K562 (cell line): ENCODE measurements around the gene STAM2. TPM values are rescaled to one million over a fixed set of nuclear protein-coding genes. Genes with fewer than 3 reads are reported as not detected.
A peak's percentile ranks its signal among the peaks of the same experiment; 100 is the strongest.

Source experiments
- BCLAF1 ChIP-seq, 2 experiments: fragments of 450-650 bp in 1 of 2; IDR thresholded peaks; 2 replicates each; pipeline ENCODE4 v1.6.1; 2011 to 2017; ENCODE audit warnings: low read depth in 2 of 2, antibody characterized with exemption in 1 of 2, borderline replicate concordance in 1 of 2, low read length in 1 of 2, mild to moderate bottlenecking in 1 of 2, mixed read lengths in 1 of 2; ENCODE audit not compliant: control insufficient read depth in 1 of 2
- HNRNPK ChIP-seq: fragments of 200-400 bp; formaldehyde crosslinking; IDR thresholded peaks from one replicate; pipeline ENCODE4 v1.6.1; 2018; ENCODE audit warnings: mild to moderate bottlenecking, low read depth, low read length; ENCODE audit not compliant: poor library complexity, severe bottlenecking
- KLF6 ChIP-seq: fragments of 250-450 bp; sonication (Bioruptor Pico); IDR thresholded peaks from 2 replicates; pipeline ENCODE4 v1.4.0; 2020; ENCODE audit warnings: mild to moderate bottlenecking, moderate library complexity, borderline replicate concordance
- MAZ ChIP-seq, 2 experiments: fragments of 450-650 bp in 1 of 2; sonication (generic) in 1 of 2; formaldehyde crosslinking; IDR thresholded peaks in 1 of 2; conservative IDR thresholded peaks in 1 of 2; 2 replicates each; pipeline versions ENCODE4 v1.4.0 to v1.5.0; 2020; ENCODE audit warnings: mild to moderate bottlenecking in 1 of 2, missing genetic modification reagents in 1 of 2
- NR3C1 ChIP-seq: sonication (generic); formaldehyde crosslinking; IDR thresholded peaks from 2 replicates; pipeline ENCODE4 v1.8.1; 2022; ENCODE audit warnings: missing genetic modification reagents
- RBM22 ChIP-seq: fragments of 200-400 bp; formaldehyde crosslinking; IDR thresholded peaks from 2 replicates; pipeline ENCODE4 v1.6.1; 2018; ENCODE audit warnings: low read length, low read depth; ENCODE audit not compliant: poor library complexity, severe bottlenecking
- RBM25 ChIP-seq: fragments of 200-400 bp; formaldehyde crosslinking; IDR thresholded peaks from 2 replicates; pipeline ENCODE4 v1.6.1; 2018; ENCODE audit warnings: low read length, low read depth, moderate library complexity; ENCODE audit not compliant: severe bottlenecking
- SNRNP70 ChIP-seq: fragments of 200-400 bp; formaldehyde crosslinking; optimal IDR thresholded peaks from 2 replicates; pipeline ENCODE3; 2017; ENCODE audit warnings: low read depth, low read length
- TAF15 ChIP-seq: fragments of 200-400 bp; formaldehyde crosslinking; IDR thresholded peaks from 2 replicates; pipeline ENCODE4 v1.6.1; 2017; ENCODE audit warnings: mild to moderate bottlenecking, low read depth, low read length, moderate library complexity
- ZNF431 ChIP-seq: sonication (generic); formaldehyde crosslinking; IDR thresholded peaks from 2 replicates; pipeline ENCODE4 v1.8.0; 2022; ENCODE audit warnings: mild to moderate bottlenecking, missing genetic modification reagents
- ZNF586 ChIP-seq: fragments of 450-650 bp; formaldehyde crosslinking; conservative IDR thresholded peaks from 2 replicates; pipeline ENCODE4 v1.4.0; 2020; ENCODE audit warnings: mild to moderate bottlenecking, moderate library complexity
- ZNF695 ChIP-seq: fragments of 450-650 bp; formaldehyde crosslinking; IDR thresholded peaks from 2 replicates; pipeline ENCODE4 v1.4.0; 2020; ENCODE audit warnings: mild to moderate bottlenecking, moderate library complexity
- ZNF707 ChIP-seq: fragments of 250-450 bp; sonication (Bioruptor Pico); conservative IDR thresholded peaks from 2 replicates; pipeline ENCODE4 v1.8.0; 2022; ENCODE audit warnings: inconsistent platforms, mild to moderate bottlenecking, moderate library complexity
- ZNF830 ChIP-seq: fragments of 250-450 bp; sonication (Bioruptor Pico); IDR thresholded peaks from 2 replicates; pipeline ENCODE4 v1.5.0; 2021; ENCODE audit warnings: mild to moderate bottlenecking
- polyA plus RNA-seq, 8 experiments: library from polyadenylated mRNA; depleted of rRNA in 4 of 8; stranded (reverse) in 5 of 8; unstranded in 3 of 8; fragments of >200 nt; fragmentation: Nextera tagmentation in 2 of 8; fragmentation: Illumina TruSeq in 1 of 8; extraction: Ambion mirVana in 2 of 8; extraction: Trizol in 1 of 8; gene quantifications; 2 replicates each; pipeline versions ENCODE4 v1.2.1 to v1.2.3, GENCODE V29; 2011 to 2014; ENCODE audit warnings: inconsistent platforms in 1 of 8, missing spikeins in 1 of 8
- total RNA-seq, 7 experiments: library from RNA; depleted of rRNA in 6 of 7; stranded (reverse); fragments of >200 nt in 6 of 7; fragmentation: Illumina TruSeq in 2 of 7; extraction: Trizol in 2 of 7; gene quantifications; 2 replicates each; pipeline versions ENCODE4 v1.2.1 to v1.2.3, GENCODE V29; 2011 to 2021; ENCODE audit warnings: low replicate concordance in 1 of 7
- TF ChIP-seq, protein P1 (sequence below): fragments of 200-800 bp; sonication (Bioruptor generic); IDR thresholded peaks from 2 replicates; pipeline ENCODE4 v1.6.1; 2017; ENCODE audit warnings: missing genetic modification characterization, missing compliant biosample characterization
- TF ChIP-seq, protein P2 (sequence below): fragments of 250-450 bp; sonication (Bioruptor Pico); IDR thresholded peaks from 2 replicates; pipeline ENCODE4 v1.8.0; 2021; ENCODE audit warnings: borderline replicate concordance, mild to moderate bottlenecking, moderate library complexity; ENCODE audit not compliant: poor library complexity, severe bottlenecking
- TF ChIP-seq, protein P3 (sequence below): sonication (generic); formaldehyde crosslinking; IDR thresholded peaks from 2 replicates; pipeline ENCODE4 v1.8.1; 2022; ENCODE audit warnings: missing genetic modification reagents

The STAM2 gene
- total and polyA plus RNA-seq, 9 of the 15 experiments (the other 6 are each of a cell fraction or from before 2014, with no cell fraction given): 4.5 to 13.9 (median 8.7) TPM

GRCh38 chr2:152175368-152176112 is at the start of gene STAM2 (continued):
- no peak for TF ChIP-seq BCLAF1 (IDR thresholded peaks at IDR 0.05; ENCODE audit: borderline replicate concordance in 1 of 2, control insufficient read depth in 1 of 2, low read depth in 2 of 2, low read length in 1 of 2)
- TF ChIP-seq ZNF830: no peak
- peak; percentile 91 to 96; a peak in 3 of 4 replicates for TF ChIP-seq MAZ (CRISPR knock-in tag; conservative IDR thresholded peaks at IDR 0.05 in 1 of 2, IDR thresholded peaks at IDR 0.05 in 1 of 2)
- TF ChIP-seq, protein P1, sequence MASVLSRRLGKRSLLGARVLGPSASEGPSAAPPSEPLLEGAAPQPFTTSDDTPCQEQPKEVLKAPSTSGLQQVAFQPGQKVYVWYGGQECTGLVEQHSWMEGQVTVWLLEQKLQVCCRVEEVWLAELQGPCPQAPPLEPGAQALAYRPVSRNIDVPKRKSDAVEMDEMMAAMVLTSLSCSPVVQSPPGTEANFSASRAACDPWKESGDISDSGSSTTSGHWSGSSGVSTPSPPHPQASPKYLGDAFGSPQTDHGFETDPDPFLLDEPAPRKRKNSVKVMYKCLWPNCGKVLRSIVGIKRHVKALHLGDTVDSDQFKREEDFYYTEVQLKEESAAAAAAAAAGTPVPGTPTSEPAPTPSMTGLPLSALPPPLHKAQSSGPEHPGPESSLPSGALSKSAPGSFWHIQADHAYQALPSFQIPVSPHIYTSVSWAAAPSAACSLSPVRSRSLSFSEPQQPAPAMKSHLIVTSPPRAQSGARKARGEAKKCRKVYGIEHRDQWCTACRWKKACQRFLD (CRISPR knock-in tag): 0 out of 2 replicates have a peak, but pooled peaks have one; percentile 22
- TF ChIP-seq, protein P2, sequence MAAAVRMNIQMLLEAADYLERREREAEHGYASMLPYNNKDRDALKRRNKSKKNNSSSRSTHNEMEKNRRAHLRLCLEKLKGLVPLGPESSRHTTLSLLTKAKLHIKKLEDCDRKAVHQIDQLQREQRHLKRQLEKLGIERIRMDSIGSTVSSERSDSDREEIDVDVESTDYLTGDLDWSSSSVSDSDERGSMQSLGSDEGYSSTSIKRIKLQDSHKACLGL (CRISPR knock-in tag): no peak
- TF ChIP-seq NR3C1 (CRISPR knock-in tag): no peak
- no peak for TF ChIP-seq ZNF707 (CRISPR knock-in tag)
- TF ChIP-seq RBM25: no peak
- TF ChIP-seq, protein P3, sequence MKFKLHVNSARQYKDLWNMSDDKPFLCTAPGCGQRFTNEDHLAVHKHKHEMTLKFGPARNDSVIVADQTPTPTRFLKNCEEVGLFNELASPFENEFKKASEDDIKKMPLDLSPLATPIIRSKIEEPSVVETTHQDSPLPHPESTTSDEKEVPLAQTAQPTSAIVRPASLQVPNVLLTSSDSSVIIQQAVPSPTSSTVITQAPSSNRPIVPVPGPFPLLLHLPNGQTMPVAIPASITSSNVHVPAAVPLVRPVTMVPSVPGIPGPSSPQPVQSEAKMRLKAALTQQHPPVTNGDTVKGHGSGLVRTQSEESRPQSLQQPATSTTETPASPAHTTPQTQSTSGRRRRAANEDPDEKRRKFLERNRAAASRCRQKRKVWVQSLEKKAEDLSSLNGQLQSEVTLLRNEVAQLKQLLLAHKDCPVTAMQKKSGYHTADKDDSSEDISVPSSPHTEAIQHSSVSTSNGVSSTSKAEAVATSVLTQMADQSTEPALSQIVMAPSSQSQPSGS (CRISPR knock-in tag): no peak
- no peak for TF ChIP-seq HNRNPK
- TF ChIP-seq SNRNP70: no peak
- TF ChIP-seq ZNF586 (CRISPR knock-in tag): no peak
- TF ChIP-seq TAF15: no peak
- peak; percentile 46; the same call in 1 of the 2 replicates for TF ChIP-seq ZNF431
- TF ChIP-seq RBM22: no peak
- peak; percentile 65; the same call in 1 of the 2 replicates for TF ChIP-seq KLF6
- no peak for TF ChIP-seq ZNF695
